Stimulated activated naive CD4-positive, alpha-beta T cell treated with Interleukin-2 at 50 U/mL for 16 hours (primary cell): ENCODE data around the gene NHERF1.

Experiments
- DNase-seq: peaks from one replicate; lab custom pipeline; 2025; lab: John Stamatoyannopoulos, UW

The NHERF1 gene

DNA sequence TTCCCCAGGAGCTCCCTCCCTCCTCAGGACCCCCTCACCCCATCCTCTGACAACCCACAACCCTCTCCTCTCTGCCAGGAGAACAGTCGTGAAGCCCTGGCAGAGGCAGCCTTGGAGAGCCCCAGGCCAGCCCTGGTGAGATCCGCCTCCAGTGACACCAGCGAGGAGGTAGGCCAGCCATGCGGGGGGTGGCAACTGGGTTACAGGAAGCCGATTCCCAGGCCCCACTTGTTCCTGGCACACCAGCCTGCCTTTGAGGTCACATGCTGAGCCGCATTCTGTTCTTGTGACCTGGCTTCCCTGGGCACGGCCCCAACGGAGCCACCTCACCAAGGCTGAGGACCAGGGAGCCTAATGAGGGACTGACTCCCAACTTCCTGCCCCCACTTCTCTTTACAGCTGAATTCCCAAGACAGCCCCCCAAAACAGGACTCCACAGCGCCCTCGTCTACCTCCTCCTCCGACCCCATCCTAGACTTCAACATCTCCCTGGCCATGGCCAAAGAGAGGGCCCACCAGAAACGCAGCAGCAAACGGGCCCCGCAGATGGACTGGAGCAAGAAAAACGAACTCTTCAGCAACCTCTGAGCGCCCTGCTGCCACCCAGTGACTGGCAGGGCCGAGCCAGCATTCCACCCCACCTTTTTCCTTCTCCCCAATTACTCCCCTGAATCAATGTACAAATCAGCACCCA is 19.8 kb downstream of the NHERF1 start:
- DNase-seq = no peak

DNA sequence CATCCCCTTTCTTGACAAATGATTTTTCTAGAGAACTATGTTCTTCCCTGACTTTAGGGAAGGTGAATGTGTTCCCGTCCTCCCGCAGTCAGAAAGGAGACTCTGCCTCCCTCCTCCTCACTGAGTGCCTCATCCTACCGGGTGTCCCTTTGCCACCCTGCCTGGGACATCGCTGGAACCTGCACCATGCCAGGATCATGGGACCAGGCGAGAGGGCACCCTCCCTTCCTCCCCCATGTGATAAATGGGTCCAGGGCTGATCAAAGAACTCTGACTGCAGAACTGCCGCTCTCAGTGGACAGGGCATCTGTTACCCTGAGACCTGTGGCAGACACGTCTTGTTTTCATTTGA is 20.3 kb downstream of the NHERF1 start:
- DNase-seq = no peak

DNA sequence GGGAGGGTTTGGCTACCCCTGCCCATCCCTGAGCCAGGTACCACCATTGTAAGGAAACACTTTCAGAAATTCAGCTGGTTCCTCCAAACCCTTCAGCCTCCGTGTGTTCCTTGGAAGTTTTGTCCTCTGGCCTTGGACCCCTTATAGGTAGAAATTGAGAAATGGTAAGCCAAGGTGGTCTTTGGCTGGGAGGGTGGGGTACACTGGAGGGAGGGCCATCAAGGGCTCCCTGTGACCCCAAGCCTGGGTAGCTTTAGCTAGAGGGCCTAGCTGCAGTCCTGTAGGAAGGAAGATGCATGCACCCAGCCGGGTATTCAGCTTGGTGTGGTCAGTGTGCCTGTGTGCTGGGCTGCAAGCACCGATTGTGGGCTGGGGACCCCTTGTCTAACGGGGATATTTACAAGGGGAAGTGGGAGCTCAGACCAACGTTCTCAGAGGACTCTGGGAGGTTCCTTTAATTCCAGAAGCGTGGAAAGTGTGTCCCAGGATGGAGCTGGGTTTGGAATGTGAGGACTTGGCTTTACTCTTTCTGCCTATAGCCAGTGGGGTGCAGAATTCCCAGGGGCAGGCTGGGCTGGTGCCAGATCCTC is 20.9 kb downstream of the NHERF1 start:
- DNase-seq = no peak

DNA sequence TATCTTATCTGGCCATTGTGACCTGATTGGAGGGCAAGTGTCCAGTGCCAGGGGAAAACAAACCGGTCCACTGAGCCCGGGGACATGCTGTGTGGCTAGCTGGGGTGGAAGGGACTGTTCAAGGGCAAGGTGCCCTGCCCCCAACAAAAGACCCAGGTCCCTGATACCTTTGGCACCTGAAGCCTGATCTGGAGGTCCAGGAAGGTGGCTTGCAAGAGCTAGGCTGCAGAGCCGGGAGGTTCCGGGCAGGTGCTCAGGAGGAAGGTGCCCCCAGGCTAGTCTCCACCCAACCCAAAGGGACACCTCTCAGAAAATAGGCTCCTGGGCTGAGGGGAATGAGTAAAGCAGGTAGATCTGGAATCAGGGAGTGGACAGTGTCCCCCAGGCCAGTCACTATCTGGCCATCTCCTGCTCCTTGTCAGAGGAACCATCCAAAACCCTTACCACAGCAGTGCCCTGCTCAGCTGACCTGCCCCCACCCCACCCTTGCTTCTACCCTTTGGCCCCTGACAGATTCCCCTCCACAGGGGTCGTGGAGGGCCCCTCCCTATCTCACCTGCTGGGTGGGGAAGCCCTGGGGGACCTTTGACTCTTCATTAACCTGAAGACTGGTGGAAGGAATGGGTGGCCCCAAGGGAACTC is 21.5 kb downstream of the NHERF1 start:
- DNase-seq = no peak

DNA sequence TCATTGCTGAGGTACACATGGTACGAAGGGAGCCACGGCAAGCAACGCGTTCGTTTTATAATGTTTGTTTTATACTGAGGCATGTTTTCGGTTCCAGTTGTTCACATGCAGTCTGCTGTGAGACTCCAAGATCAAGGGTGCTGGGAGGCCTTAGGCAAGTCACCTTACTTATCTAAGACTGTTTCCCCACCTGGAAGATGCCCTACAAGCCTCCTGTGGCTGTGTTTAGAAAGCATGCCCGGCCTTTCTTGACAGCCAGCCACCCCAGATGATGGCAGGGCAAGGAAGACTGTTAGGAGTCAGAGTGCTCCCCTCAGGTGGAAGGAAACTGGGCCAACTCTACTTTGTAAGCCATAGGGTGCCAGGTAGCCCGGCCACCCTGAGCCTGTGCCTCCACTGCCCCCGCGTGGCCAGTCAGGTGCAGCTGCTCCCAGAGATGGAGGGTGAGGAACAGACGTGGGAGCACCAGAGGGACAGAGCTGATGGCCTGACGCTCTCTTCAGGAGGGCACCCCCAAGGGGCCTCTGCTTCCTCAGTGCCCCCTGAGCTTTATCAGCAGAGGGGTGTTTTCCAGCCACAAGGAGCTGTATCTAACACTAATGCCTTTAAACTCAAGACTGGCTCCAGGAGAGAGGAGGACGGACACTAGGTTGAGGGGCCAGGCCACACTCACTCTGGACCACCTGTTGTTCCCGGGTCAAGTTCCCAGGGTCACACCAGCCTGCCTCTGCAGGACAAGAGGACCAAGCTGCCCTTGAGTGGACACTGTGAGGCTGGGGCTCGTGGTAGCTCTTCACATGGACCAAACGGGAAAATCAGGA is 22.3 kb downstream of the NHERF1 start:
- peak; percentile 68 for DNase-seq

DNA sequence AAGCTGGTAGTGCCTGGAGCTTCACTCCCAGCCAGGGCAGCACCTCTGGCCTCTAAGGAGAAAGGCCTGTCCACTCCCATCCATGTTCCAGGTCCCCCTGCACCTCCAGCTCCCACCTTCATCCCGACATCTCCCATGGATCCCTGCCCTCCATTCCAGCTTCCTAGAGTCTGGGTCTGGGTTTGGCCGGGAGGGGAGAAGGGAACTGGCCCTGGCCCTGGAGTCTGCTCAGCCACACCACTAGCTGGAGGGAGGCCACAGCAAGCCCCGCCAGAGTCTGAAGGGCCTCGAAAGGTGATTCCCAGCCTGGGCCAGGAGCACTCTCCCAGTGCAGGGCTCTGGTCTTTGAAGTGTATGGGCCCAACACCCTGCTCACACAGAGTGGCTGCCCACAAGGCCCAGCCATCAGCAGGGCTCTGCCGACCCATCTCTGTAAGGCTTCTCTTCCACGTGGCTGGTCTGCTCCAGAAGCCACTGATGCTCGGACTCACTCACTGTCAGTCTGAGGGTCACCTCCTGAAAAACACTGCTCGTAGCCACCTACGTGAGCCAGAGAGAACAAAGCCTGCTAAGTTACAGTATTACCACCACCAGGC is 23.0 kb downstream of the NHERF1 start:
- DNase-seq = no peak

DNA sequence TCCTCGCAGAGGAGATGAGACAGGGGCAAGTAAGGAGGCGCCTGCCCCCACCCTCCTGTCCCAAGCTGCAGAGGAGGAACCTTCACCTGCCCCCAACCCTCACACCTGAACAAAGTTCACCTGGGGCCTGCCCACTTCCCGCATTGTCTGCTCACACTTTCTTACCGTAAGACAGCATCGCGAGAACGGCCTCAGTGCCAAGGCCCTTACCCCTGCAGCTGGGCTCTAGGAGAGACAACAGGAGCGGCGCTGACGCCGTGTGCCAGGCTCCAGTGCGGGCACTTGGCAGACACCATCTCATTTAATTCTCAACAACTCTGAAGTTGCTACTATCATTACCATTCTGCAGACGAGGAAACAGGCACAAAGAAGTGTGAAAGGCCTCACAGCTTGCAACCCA is 23.6 kb downstream of the NHERF1 start:
- DNase-seq = no peak

DNA sequence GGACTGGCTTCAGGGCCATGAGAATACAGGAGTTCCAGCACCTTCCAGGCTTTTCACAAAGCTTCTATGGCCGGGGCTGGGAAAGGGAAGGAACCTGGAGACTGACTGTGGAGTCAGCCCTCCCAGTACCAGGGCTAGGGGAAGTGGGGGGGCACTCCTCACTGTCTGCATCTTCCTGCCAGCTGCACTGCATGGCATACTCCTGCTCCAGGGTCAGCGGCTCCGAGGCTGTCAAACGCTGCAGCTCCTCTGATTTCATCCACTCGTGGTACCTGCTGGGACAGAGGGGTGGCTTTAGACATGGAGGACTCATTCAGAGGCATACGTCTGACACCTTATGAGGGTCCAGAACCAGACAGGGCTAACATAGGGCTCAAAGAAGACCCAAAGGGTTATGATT is 25.0 kb downstream of the NHERF1 start:
- no peak for DNase-seq

DNA sequence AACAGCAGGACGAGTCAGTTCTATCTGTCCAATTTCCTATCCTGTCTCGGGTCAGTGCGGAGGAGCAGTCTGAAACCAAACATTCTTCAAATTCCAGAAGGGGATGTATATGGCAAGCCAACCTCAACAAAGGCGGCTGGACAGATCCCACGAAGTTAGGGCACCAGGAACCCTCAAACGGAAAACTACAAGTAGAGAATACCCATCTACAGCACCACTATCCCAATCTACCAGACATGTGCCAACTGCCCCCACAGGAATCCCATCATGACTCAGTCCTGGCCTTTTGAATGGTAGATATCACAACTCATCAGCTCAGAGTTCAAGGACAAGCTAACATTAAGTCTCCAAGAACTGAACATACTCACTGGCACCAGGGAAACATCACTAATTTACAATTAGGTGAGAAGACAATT is 25.5 kb downstream of the NHERF1 start:
- no peak for DNase-seq

DNA sequence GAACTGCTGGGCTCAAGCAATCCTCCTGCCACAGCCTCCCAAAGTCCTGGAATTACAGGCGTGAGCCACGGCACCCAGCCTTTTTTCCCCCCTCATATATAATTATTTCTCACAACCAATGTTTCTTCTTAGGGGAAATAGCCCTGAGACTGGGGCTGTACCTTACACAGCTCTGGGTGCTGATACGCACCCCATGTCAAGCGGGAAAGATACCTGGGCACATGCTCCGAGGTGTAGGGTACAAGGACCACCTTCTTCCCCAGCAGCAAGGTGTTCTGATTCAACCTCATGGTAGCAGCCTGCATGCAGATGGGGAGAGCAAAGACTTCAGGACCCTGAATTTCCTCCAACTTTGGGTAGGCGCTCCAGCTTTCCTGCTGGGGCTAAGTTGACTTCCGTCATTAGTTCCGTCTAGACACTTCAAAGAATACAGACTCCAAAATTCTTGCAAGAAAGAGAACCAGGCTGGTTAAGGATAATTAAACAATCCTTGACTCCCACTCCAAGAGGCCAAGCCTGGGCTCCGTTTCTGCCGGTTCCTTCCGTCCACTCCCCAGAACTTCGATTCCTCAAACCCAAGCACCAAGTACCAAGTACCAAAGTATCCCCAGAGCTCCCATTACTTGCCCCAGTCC is 27.1 kb downstream of the NHERF1 start:
- no peak for DNase-seq

DNA sequence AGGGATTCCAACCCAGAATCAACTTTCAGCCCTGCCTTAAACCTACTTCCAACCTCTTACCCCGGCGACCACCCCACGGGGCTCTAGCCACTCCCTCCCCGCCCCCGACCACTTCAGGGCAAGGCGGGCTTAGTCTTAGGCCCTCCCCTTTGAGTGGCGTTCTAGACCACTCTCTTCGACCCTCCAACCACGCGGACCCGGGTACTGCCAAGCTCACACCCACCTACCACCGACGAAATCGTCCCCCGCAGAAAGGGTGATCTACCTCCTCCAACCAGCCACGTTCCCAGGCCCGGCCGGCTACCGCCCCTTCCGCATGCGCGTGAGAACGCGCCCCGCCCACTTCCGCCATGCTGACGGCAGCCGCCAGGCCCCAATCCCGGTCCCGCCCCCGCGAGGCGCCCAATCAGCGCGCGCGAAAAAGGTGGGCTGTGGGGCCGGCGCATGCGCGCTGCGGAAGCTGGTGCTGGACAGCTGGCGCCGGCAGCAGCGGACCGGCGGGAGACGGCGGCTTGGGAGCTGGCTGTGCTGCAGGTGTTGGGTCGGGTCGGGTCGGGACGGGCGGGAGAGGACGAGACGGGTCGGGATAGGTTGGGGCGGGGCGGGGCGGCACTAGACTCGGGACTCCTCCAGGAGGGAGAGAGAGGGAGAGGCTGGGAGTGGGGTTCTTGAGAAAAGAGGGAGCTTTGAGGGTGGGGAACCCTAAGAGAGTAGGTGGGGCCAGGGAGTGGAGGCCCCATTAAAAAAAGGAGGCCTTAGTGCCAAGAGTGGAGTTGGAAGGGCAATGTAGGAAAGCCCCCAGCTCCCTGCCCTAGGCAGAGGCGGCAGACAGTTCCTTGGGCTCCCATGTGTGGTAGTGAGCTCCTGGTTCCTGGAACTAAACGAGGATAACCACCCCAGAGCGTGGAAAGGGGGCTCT is 27.9 kb downstream of the NHERF1 start, which contains the start of gene NAT9:
Gene NAT9 (minus strand): TSS at position 302 of the 919 bp plus-strand sequence. CDS start 647 bp downstream, outside the sequence.
- peak; percentile 98 for DNase-seq

DNA sequence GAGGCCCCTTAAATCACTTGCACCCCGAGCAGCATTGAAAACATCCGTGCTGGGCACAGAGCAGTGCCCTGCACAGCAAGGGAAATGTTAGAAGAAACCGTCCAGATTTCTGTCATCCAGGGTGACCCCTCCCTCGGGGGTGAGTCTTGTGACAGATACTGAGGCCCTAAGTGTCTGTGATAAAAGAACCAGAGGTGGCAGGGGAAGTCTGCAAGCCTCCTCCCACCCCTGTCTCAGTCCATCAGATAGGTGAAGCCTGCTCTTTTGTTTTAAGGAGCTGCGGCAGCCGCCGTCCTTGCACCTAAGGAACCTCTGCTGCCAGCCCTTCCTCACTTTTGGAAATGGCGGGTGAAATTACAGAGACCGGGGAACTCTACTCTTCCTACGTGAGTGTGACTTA is 28.6 kb downstream of the NHERF1 start:
- no peak for DNase-seq

DNA sequence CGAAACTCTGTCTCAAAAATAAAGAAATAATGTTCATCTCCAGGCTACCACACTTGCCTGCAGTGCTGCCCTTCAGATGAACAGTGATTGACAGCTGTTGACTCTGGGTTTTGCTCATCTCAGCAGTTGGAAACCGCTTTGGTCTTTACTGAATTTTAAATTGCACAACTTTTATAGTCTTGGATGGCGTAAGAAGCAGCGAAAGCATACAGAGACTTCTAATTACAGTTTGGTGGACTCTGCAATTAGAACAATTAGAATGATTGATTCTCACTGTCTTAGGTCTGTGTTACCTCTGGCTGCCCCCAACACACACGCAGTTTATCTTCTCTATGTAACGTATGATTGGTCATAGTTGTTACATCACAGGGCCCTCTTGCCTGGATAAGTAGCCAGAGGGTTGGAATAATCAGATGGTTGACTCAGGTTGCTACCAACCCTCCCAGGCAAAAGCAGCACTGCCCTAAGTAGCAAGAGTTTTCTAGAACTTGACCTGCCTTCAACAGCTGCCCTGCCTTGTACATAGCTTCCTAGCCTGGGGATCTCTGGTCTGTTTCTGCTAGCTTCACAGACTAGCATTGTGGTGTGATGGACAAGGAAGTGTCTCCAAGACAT is 29.6 kb downstream of the NHERF1 start:
- no peak for DNase-seq

DNA sequence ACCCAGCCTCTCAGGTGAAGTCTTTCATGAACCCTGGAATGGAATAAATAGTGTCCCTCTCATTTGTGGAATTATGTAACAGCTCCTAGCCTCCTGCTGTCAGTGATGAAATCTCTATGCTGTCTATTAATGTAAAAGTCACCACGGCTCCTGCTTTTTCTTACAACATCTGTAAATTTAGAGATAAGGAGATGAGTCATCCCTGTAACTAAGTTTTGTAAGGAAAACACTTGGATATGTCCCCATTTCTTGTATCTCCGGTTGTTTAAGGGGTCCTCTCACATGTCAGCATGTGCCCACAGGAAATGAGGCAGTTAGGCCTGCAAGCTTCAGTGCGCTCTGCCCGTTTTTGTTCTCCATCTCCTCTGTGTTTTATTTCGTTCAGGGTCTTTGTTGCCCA is 30.5 kb downstream of the NHERF1 start:
- no peak for DNase-seq

DNA sequence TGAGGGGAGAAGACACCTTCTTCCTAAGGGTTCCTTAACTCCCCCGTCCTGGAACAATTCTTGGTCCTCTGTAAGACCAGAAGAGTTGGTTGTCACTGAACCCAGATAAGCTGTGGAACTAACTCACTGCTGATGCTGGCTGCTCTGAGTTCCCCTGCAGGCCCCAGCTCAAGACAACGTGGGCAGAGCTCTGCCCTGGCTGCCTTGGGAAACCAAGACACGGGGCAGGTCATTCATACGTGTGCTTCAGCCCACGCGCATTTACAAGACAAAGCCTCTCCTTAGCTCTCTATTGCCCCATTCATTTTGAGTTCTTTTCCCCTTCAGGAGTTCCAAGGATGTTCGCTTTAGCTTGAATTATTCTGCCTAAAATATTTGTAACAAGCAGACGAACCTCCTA is 31.1 kb downstream of the NHERF1 start:
- DNase-seq = peak; percentile 11

DNA sequence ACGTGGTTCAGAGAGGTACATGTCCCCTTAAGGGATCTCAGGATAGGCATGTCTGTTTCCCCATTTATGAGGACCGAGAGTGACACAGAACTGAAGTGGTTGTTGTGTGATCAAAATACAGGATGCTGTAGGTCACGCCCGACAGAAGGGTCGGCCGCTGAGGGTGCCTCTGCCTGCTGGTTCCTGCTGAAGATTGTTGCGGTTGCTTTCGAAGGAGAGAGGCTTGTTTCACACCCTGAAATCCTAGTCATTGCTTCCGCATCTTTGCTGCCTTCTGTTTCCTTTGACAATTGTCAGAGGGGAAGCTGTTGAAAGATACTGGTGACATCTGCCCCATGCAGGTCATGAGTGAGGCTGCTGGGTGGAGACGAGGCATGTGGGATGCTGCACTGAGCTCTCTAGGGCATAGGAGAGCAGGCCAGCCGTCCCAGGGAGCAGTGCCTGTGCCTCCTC is 31.5 kb downstream of the NHERF1 start:
- DNase-seq = peak; percentile 62

DNA sequence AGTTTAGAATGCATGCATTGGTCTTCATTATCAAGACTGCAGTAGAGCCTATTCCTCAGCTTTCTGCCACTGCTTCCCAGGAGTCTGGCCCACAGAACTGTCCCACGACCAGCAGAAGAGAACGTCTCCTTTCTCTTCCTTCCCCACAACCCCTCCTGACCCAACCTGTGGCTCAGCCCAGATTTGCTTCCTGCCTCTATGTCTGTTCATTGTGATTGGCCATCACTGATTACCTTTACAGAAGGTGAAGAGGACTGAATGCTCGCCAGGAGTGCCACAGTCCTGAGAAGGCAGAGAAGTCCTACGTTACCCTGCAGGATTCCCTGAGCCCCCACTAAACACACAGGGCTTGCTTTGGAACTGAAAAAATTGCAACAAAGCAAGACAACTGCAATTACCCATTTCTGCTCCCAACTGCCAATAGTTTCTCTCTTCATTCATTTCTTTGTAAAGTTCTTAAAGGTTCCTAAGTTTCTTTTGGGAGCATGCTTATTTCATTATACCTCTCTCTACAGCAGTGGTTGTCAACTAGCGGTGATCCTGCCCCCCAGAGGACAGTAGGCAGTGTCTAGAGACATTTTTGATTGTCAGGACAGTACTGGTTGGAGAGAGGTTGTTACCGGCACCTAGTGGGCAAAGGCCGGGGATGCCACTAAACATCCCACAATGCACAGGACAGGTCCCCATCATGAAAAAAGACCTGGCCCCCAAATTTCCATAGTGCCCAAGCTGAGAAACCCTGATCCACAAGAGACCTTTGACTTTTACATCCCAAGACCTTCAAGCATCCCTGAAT is 32.2 kb downstream of the NHERF1 start:
- DNase-seq = no peak

DNA sequence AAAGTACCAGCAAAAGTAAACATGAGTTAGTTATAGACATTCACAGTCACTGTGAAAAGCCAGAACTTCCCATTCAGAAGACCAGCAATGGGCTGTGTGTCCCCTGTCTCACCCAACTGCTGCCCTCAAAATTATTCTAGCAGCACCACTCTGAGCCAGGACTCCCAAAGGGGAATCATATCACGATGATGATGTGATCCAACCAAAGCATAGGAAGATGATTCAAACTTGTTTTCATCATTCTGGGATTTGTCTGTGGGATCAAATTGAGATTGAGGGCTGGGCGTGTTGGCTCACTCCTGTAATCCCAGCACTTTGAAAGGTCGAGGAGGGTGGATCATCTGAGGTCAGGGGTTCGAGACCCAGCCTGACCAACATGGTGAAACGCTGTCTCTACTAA is 34.1 kb downstream of the NHERF1 start:
- DNase-seq = no peak

DNA sequence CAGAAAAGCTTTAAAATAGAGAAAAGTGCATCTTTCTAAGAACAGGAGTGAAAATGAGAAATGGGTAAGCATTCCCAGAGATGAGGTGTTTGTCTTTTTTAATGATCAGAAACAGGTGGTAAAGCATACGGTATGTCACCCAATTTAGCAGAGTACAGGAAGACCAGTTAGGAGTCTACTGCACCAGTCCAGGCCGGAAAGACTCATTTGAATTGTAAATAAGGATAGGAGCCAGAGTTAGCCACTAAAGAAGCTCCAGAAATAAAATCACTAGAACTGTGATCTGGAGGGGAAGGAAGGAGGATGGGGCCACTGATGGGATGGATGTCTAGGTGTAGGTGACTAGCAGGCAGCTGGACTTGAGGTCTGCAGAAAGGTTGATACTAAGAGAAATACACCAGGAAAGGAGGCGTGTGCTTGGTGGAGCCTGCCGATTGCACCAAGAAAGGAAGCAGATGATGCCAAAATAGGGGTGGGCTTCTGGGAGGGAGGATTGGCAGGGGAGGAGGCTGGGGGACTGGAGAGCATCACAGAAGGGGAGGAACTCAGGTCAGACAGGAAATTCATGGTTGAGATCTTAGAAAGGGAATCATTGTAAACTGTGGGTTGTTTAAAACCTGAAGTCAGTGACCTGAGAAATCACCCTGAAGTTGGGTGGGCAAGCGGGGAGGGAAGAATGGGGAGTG is 35.8 kb downstream of the NHERF1 start:
- no peak for DNase-seq
